Endothelial cell of umbilical vein (primary cell): Measurements from ENCODE around the gene IFT52. TPM values are rescaled to one million over a fixed set of nuclear protein-coding genes. Genes with fewer than 3 reads are reported as not detected.

Experiments used
- BruUV-seq: library from RNA; stranded (reverse); fragments of 400-500 nt; replicated peaks from 2 replicates; lab custom pipeline; 2021; lab: Mats Ljungman, UMichigan
- CTCF ChIA-PET: fragments of 300-600, 350-600 bp; sonication (Branson Sonifier 250); formaldehyde crosslinking; loops from one replicate; lab custom pipeline; 2021; ENCODE audit warnings: antibody characterized with exemption, inconsistent platforms; lab: Charles Lee
- POLR2A ChIA-PET: fragments of 300-600, 350-600 bp; sonication (Branson Sonifier 250); formaldehyde crosslinking; loops from one replicate; lab custom pipeline; 2021; ENCODE audit warnings: antibody characterized with exemption, inconsistent platforms; lab: Charles Lee
- DNase-seq: peaks from one replicate; pipeline ENCODE4 v3.0.0-alpha.2; 2011; ENCODE audit warnings: low read depth, low spot score
- FAIRE-seq: peaks from 2 replicates; lab custom pipeline; 2011; peaks lifted over from hg19 to GRCh38; lab: Jason Lieb, UNC
- H2AFZ ChIP-seq: 2 replicates; pipeline ENCODE4 v1.6.0; 2012; ENCODE audit warnings: low read depth, low read length, control low read depth, inconsistent platforms
- H3K27ac ChIP-seq: 2 replicates; pipeline ENCODE4 v1.5.1; 2011; ENCODE audit warnings: low read depth, mild to moderate bottlenecking, control low read depth, low read length, moderate library complexity; ENCODE audit not compliant: insufficient read depth
- H3K27me3 ChIP-seq, 2 experiments: 2 replicates each; pipeline versions ENCODE4 v1.6.0 to v1.6.1; 2011; ENCODE audit warnings: low read length in 2 of 2, mixed read lengths in 1 of 2; ENCODE audit not compliant: control insufficient read depth in 2 of 2, insufficient read depth in 2 of 2
- H3K36me3 ChIP-seq, 2 experiments: 2 replicates in 1 of 2; 3 replicates in 1 of 2; pipeline ENCODE4 v1.5.1; 2011; ENCODE audit warnings: low read length in 2 of 2, mild to moderate bottlenecking in 1 of 2, moderate library complexity in 1 of 2; ENCODE audit not compliant: control insufficient read depth in 2 of 2, insufficient read depth in 2 of 2; ENCODE audit errors: extremely low read depth in 1 of 2
- H3K4me1 ChIP-seq: 3 replicates; pipeline ENCODE4 v1.5.1; 2011; ENCODE audit warnings: mild to moderate bottlenecking, low read length; ENCODE audit not compliant: control insufficient read depth, insufficient read depth; ENCODE audit errors: extremely low read depth
- H3K4me2 ChIP-seq: 2 replicates; pipeline ENCODE4 v1.6.1; 2011; ENCODE audit warnings: low read length, control low read depth, mixed read lengths; ENCODE audit not compliant: insufficient read depth
- H3K4me3 ChIP-seq, 3 experiments: fragments of 200-600 bp in 1 of 3; sonication (generic), shearing (Covaris generic) in 1 of 3; replicated peaks in 1 of 3; 2 replicates each; pipeline ENCODE4 v1.5.1; 2011 to 2016; ENCODE audit warnings: control low read depth in 3 of 3, low read length in 3 of 3, mild to moderate bottlenecking in 2 of 3, inconsistent platforms in 1 of 3, low read depth in 1 of 3, moderate library complexity in 1 of 3; ENCODE audit not compliant: insufficient read depth in 1 of 3
- H3K79me2 ChIP-seq: 2 replicates; pipeline ENCODE4 v1.6.0; 2012; ENCODE audit warnings: low read length, inconsistent platforms; ENCODE audit not compliant: control insufficient read depth, insufficient read depth
- H3K9ac ChIP-seq: replicated peaks from 2 replicates; pipeline ENCODE3; 2011; ENCODE audit warnings: low read length, control low read depth; ENCODE audit not compliant: insufficient read depth; ENCODE audit errors: extremely low read depth
- H3K9me1 ChIP-seq: replicated peaks from 3 replicates; pipeline ENCODE4 v1.6.0; 2011; ENCODE audit warnings: mild to moderate bottlenecking, low read length; ENCODE audit not compliant: control insufficient read depth, insufficient read depth; ENCODE audit errors: extremely low read depth
- H3K9me3 ChIP-seq: replicated peaks from 2 replicates; pipeline ENCODE4 v1.5.1; 2012; ENCODE audit warnings: low read length, inconsistent platforms; ENCODE audit not compliant: control insufficient read depth, insufficient read depth
- H4K20me1 ChIP-seq: replicated peaks from 2 replicates; pipeline ENCODE3; 2011; ENCODE audit warnings: mild to moderate bottlenecking, low read length; ENCODE audit not compliant: control insufficient read depth, insufficient read depth; ENCODE audit errors: extremely low read depth
- CTCF ChIP-seq, 2 donors: IDR thresholded peaks; 1 replicate in 1 of 2; 2 replicates in 1 of 2; pipeline ENCODE4 v1.5.1; 2011; ENCODE audit warnings: low read length in 2 of 2, mild to moderate bottlenecking in 2 of 2, moderate library complexity in 2 of 2, control low read depth in 1 of 2, inconsistent platforms in 1 of 2, low read depth in 1 of 2; ENCODE audit not compliant: insufficient read depth in 1 of 2; ENCODE audit errors: extremely low read depth in 1 of 2
- EZH2 ChIP-seq: IDR thresholded peaks from 2 replicates; pipeline ENCODE4 v1.6.1; 2012; ENCODE audit warnings: borderline replicate concordance, low read depth, mild to moderate bottlenecking, moderate library complexity, low read length, inconsistent platforms; ENCODE audit not compliant: severe bottlenecking
- FOS ChIP-seq: IDR thresholded peaks from 2 replicates; pipeline ENCODE4 v1.6.1; 2011; ENCODE audit warnings: mild to moderate bottlenecking, low read length, moderate library complexity, borderline replicate concordance; ENCODE audit not compliant: insufficient read depth
- GATA2 ChIP-seq: IDR thresholded peaks from 2 replicates; pipeline ENCODE4 v1.7.0; 2011; ENCODE audit warnings: low read depth, mild to moderate bottlenecking, moderate library complexity, mixed read lengths, low read length; ENCODE audit not compliant: insufficient read length, insufficient read depth
- JUN ChIP-seq: IDR thresholded peaks from 2 replicates; pipeline ENCODE4 v1.6.1; 2011; ENCODE audit warnings: borderline replicate concordance, low read depth; ENCODE audit not compliant: insufficient read length, insufficient read depth
- MAX ChIP-seq: IDR thresholded peaks from 2 replicates; pipeline ENCODE4 v1.6.1; 2011; ENCODE audit not compliant: insufficient read depth, insufficient read length
- MYC ChIP-seq: IDR thresholded peaks from one replicate; pipeline ENCODE4 v1.6.1; 2011; ENCODE audit warnings: mild to moderate bottlenecking, low read depth, low read length
- POLR2A ChIP-seq: IDR thresholded peaks from 2 replicates; pipeline ENCODE4 v1.6.1; 2012; ENCODE audit warnings: low read depth, mild to moderate bottlenecking, control low read depth, low read length
- POLR2AphosphoS5 ChIP-seq: IDR thresholded peaks from 2 replicates; pipeline ENCODE4 v1.6.1; 2012; ENCODE audit warnings: low read depth, mild to moderate bottlenecking, control low read depth, low read length, moderate library complexity; ENCODE audit not compliant: insufficient read depth
- dilution Hi-C: fragments of 300-500 bp; cut with MboI; formaldehyde crosslinking; loops from one replicate; pipeline ENCODE4 v1.15.0; 2019; ENCODE audit warnings: low sequenced_read_pairs; ENCODE audit not compliant: extremely low pct_ligation_motif_present
- intact Hi-C: fragments of 100-400 bp; cut with micrococcal nuclease; formaldehyde crosslinking; loops from one replicate; pipeline ENCODE4 v1.10.0; 2022
- polyA plus RNA-seq, 4 experiments: library from polyadenylated mRNA; depleted of rRNA in 3 of 4; stranded (reverse) in 3 of 4; unstranded in 1 of 4; fragments of >200 nt; gene quantifications; 2 replicates each; pipeline versions ENCODE4 v1.2.1 to v1.2.3, GENCODE V29; 2011 to 2012; ENCODE audit warnings: missing spikeins in 1 of 4
- total RNA-seq: library from RNA; stranded (reverse); gene quantifications from 2 replicates; pipeline ENCODE4 v1.2.3, GENCODE V29; 2021

Gene IFT52
- total and polyA plus RNA-seq, 2 donors (not counting 3 experiments of a cell fraction or from before 2014, with no cell fraction given), result 30.0 to 33.4 TPM

GRCh38 chr20:43658069-43658722, 67.5 kb downstream of the IFT52 start:
- no peak for FAIRE-seq
- CTCF ChIA-PET, result no interaction called here
- dilution Hi-C loops, result no loop called here

More at GRCh38 chr20:43658069-43658722, 67.5 kb downstream of the IFT52 start:
- Histone ChIP-seq H3K27me3 (peaks cover 0 to 4% of the 10 kb centered on the region in 2 experiments), H3K36me3 (no peaks in the 10 kb centered on the region), H3K4me3 (peak overlapping the region in 2 of 3 experiments; percentile 64 to 72), H3K79me2 (no peaks in the 10 kb centered on the region), H3K4me1 (peaks cover 4% of the 10 kb centered on the region), H3K9me3 (no peaks in the 10 kb centered on the region), H3K27ac (peak overlapping the region; percentile 22), H3K9ac (peak overlapping the region; percentile 62), H2AFZ (peak overlapping the region; percentile 89), H3K9me1 (no peaks in the 10 kb centered on the region), H3K4me2 (peak overlapping the region; percentile 83), H4K20me1 (no peaks in the 10 kb centered on the region)
- intact Hi-C loops, result no loop called here
- TF ChIP-seq MAX (no peak), GATA2 (no peak), POLR2A (no peak), EZH2 (no peak), MYC (no peak), JUN (no peak), FOS (no peak), CTCF (IDR thresholded peaks at IDR 0.05; ENCODE audit: extremely low read depth in 1 of 2, insufficient read depth in 1 of 2, low read depth in 1 of 2, low read length in 2 of 2) (no peak), POLR2AphosphoS5 (no peak)
- DNase-seq, result no peak
- POLR2A ChIA-PET, result no interaction called here
- no TSS peak for BruUV-seq
